HG02938 (cell line): Measurements from ENCODE around the gene TAF11L13.

Source experiments
- ATAC-seq: cut with Tn5 transposase; IDR thresholded peaks from one replicate; pipeline ENCODE4 v1.9.1; 2021; ENCODE audit warnings: mild to moderate bottlenecking, moderate library complexity; ENCODE audit not compliant: unreplicated experiment

Gene TAF11L13

GRCh38 chr5:17678751-17679324 is 47.0 kb downstream of the TAF11L13 start:
- no peak for ATAC-seq

GRCh38 chr5:17679597-17680203 is 47.8 kb downstream of the TAF11L13 start:
- no peak for ATAC-seq

GRCh38 chr5:17680737-17681136 is 48.8 kb downstream of the TAF11L13 start:
- ATAC-seq: no peak
